Right lobe of liver (tissue), 4 donors: ENCODE results near the gene ADI1.

Experiments used
- CTCF ChIP-seq, 4 donors: fragments of 200-600 bp in 3 of 4; fragments of 450-650 bp in 1 of 4; IDR thresholded peaks; one replicate each; pipeline versions ENCODE4 v1.5.1 to v1.8.0; 2016 to 2022; ENCODE audit warnings: antibody characterized with exemption in 4 of 4, mild to moderate bottlenecking in 2 of 4
- POLR2A ChIP-seq: fragments of 450-650 bp; IDR thresholded peaks from one replicate; pipeline ENCODE4 v1.6.1; 2017; ENCODE audit warnings: antibody characterized with exemption, mild to moderate bottlenecking
- donor health status: DM: no; HTN: no; CAD: no.
- donor health status: DM: no; HTN: no; CAD: no.
- donor health status: DM: no; HTN: yes; CAD: no.

- TF ChIP-seq CTCF (IDR thresholded peaks at IDR 0.05) (no peak), POLR2A (no peak)
These were observed 58.2 kb downstream of the ADI1 start for GRCh38 chr2:3460831-3461800.
